ENCODE data around the gene RPTOR.

DNA sequence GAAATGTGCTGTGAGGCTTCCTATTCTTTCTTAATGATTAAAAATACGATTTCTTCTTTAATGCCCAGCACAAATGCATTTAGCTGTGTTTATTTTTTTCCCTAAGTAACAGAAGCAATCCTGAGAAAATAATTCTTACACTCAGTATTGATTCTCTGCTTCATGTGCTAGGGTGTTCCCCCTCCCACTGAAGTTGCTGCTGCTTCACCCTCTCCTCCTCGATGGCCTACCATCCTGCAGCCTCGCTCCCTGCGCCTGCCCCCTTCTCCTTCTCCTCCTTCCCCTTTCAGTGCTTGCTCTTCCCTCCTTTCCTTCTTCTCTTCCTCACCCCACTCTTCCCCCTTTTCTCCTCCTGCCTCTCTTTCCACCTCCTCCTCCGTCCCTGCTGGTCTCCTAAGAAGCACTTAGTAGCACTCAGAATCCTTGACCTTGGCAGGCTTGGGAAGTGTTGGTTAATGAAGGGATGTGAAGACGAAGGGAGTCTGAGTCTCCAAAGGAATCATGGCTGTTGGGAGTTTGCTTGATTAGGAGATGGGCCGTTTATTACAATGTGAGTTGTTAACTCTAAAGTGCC lies 119.7 kb downstream of the RPTOR start:
- TF ChIP-seq GABPA (IDR thresholded peaks at IDR 0.05; ENCODE audit: low read depth) = no peak
- TF ChIP-seq POLR2AphosphoS5 (IDR thresholded peaks at IDR 0.05; ENCODE audit: low read depth) = no peak
- TF ChIP-seq SPI1 (IDR thresholded peaks at IDR 0.05; ENCODE audit: borderline replicate concordance, low read depth) = no peak
- TF ChIP-seq, protein P1, sequence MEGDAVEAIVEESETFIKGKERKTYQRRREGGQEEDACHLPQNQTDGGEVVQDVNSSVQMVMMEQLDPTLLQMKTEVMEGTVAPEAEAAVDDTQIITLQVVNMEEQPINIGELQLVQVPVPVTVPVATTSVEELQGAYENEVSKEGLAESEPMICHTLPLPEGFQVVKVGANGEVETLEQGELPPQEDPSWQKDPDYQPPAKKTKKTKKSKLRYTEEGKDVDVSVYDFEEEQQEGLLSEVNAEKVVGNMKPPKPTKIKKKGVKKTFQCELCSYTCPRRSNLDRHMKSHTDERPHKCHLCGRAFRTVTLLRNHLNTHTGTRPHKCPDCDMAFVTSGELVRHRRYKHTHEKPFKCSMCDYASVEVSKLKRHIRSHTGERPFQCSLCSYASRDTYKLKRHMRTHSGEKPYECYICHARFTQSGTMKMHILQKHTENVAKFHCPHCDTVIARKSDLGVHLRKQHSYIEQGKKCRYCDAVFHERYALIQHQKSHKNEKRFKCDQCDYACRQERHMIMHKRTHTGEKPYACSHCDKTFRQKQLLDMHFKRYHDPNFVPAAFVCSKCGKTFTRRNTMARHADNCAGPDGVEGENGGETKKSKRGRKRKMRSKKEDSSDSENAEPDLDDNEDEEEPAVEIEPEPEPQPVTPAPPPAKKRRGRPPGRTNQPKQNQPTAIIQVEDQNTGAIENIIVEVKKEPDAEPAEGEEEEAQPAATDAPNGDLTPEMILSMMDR (IDR thresholded peaks at IDR 0.05; ENCODE audit: insufficient read depth, low read length) = no peak
